Stimulated activated CD8-positive, alpha-beta memory T cell treated with anti-CD3 and anti-CD28 coated beads, Interleukin-4, amount 100 ng/mL, for 48 hours (primary cell): Measurements from ENCODE around the gene CAPNS1.
A peak's percentile ranks its signal among the peaks of the same experiment; 100 is the strongest.

ENCODE experiments used
- DNase-seq: peaks from one replicate; pipeline ENCODE4 v3.0.0-alpha.2; 2020

Gene CAPNS1

DNA sequence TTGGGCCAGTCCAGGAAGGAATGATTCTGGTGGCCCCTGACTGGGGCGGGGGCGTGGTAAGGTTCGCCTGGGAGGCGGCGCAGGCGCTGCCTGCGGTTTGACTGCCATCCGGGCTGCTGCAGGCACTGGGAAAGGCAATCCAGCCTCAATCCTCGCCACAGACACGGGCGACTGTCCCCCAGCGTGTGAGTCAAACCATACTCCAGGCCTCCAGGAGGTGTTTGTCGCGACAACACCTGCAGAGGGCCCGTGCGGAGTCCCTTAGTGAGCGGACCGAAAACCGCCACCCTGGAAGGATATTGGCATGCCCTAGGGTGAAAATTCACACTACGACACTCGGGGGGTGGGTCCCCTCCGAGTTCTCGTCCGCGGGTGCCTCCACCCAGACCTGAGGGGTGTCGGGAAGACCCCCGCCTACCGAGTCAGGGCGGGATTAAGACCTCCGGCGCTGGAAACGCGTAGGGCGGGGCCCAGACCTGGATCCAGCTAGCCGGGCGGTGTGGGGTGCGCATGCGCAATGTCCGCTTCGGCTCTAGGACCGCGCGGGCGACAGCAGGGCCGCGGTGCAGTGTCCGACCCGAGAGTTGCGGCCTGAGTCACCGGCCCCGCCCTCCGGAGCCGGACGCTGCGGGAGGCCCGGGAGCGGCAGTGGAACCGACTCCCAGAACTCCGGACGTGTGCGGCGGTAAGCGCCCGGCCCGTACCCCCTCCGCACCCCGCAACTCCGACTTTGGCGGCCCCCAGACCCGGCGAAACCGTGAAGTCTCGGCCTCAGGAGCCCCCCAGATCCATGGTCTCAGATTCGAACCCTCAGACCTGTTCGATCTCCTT, at the start of gene CAPNS1:
CAPNS1 (plus strand) TSS at position 594 of the 831 bp plus-strand sequence. CDS start 946 bp downstream, outside the sequence.
- DNase-seq = peak; percentile 96

DNA sequence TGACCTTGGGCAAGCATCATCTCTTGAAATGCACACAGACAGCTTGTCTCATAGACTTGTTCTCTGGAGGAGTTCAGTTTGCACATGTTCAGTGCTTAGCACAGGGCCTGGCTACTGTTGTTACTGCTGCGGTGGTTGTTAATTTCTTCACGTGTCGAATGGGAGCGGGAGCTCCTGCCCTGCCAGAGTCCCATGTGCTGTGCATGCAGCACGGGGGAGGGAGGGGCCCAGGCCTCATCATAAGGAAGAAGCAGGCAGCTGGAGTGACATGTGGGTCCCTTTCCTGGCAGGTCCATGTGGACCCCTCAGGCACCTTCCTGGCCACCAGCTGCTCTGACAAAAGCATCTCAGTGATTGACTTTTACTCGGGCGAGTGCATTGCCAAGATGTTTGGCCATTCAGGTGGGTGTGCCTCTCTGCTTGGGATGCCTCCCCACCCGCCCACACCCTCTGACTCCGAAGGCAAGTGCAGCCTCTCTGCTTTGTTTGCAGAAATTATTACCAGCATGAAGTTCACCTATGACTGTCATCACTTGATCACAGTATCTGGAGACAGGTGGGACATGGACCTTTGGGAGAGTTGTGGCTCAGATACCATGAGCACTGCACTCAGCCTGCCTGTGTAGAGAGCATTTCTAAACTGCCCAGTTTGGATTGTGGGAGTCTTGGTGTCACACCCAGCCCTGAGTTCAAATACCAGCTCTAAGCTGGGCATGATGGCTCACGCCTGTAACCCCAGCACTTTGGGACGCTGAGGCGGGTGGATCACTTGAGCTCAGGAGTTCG, 48.8 kb upstream of the CAPNS1 start:
- DNase-seq = no peak

DNA sequence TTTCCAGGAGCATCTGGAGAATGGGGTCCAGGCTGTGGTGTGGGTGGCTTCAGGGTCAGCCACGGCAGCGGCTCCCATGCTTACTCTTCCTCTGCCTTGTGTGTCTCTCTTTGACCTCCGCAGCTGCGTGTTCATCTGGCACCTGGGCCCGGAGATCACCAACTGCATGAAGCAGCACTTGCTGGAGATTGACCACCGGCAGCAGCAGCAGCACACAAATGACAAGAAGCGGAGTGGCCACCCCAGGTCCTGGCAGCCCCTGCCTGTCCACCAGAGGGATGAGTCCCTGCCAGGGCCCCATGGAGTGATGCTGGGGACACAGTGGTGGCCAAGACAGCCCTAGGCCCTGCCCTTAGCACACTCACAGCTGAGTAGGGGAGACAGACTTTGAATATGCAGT, 47.3 kb upstream of the CAPNS1 start:
- DNase-seq = no peak

DNA sequence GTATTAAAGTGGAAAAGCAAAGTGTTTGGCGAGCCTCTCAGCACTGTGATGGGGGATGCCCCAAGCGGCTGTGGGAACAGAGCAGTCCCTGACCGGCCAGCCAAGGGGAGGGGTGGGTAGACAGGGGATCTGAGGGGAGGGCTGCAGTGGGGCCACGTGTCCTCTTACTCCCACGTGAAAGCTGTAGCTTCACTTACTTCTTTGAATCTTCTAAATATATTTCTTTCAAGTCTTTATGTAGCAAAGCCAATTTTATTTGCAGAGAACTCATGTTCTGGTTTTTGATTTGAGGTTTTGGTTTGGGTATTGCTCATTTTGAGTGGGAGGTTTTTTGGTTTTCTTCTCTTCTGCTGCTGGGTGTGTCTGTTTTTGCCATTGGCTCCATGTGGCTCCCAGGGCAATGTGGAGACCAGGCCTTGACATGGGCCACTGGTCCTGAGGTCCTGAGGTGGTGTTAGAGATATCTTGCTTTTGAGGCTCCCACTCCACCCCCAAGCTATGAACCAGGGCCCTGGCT, 46.7 kb upstream of the CAPNS1 start:
- DNase-seq = peak; percentile 44

DNA sequence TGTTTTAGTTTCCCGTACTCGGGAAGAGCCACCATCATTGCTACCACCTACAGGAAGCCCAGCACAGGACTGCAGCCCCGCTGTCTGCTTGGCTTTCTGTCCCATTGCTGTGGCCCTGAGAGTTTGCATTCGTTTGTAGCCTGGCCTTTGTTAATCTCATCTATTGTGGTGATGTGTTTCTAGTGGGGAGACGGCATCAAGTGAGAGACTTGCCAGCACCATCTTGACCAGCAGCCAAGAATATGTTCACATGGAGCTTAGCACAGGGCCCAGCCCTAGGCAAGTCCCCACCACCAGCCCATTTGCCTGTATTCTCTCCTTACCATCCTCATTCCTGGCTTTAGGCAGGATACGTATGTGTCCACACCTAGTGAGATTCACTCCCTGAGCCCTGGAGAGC, 46.2 kb upstream of the CAPNS1 start:
- DNase-seq = no peak

DNA sequence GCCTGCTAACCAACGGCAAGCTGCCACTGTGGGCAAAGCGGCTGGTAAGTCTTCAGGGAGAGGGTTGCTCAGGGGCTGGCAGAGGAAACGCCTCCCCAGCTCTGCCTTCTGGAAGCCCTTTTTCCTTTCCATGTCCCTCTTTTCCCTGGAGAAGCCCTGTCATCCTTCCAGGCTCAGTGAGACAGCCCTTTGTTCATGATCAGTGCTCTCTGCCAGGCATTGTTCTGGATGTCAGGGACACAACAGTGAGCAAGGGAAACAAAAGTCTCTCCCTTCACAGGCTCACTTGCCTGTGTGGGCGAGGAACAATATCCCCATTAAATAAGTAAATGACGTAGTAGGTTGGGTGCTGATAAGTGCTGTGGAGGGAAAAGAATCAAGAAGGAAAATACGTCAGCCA, 42.8 kb upstream of the CAPNS1 start:
- DNase-seq = no peak

DNA sequence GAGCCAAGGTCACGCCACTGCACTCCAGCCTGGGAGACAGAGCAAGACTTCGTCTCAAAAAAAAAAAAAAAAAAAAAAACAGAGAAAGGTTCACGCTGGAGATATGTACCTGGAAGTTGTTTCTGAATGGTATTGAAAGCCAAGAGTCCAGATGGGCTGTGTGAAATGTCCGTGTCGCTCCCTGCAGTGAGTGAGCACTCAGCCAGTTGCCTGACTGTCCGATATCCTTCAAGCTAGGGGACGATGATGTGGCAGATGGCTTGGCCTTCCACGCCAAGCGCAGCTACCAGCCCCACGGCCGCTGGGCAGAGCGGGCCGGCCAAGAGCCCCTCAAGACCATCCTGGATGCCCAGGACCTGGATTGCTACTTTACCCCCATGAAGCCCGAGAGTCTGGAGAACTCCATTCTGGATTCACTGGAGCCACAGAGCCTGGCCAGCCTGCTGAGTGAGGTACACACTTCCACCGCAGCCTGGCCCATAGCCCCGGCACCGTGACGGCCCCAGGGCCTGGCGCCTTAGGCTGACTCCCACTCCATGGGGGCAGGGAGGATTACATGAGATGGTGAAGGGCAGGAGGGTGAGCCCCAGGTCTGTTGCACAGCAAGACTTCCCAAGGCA, 40.6 kb upstream of the CAPNS1 start:
- DNase-seq = no peak

DNA sequence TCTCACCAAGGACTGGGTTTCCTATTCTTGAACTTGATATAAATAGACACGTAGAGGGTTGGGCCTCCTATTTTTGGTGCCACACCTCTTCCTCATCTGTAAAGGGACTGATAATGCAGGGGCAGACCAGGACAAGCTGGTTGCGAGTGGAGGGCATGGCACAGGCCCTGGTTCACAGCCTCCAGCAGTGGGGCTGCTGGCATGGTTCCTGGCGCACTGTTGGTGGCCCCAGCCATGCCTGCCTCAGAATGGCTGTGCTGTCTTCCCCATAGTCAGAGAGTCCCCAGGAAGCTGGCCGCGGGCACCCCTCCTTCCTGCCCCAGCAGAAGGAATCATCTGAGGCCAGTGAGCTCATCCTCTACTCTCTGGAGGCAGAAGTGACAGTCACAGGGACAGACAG, 39.4 kb upstream of the CAPNS1 start:
- DNase-seq = no peak

DNA sequence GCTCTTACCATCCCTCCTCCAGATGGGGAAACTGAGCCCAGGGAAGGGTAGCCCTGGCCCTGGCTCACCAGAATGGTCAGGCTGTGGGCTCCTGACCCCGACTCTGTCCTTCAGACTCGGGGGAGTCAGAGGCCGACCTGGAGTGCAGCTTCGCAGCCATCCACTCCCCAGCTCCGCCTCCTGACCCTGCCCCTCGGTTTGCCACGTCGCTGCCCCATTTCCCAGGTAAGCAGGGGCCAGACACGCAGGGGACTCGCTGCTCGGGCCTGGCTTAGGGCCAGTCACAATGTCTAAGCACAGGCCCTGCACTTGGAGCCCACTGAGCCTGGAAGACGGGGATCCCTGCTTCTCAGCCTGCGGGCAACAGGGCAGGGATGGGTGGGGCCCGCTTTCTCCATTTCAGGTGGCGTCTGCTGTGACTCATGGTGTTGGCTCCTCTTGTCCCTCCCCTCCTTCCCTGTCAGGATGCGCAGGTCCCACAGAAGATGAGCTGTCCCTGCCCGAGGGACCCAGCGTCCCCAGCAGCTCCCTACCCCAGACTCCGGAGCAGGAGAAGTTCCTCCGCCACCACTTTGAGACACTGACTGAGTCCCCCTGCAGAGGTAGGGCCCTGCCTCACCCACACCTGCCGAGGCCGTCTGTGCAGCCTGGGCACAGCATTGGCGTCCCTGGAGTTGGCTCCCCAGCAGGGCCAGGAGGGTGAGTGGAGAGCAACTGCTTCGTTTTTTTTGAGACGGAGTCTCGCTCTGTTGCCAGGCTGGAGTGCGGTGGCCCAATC, 38.1 kb upstream of the CAPNS1 start:
- DNase-seq = no peak

DNA sequence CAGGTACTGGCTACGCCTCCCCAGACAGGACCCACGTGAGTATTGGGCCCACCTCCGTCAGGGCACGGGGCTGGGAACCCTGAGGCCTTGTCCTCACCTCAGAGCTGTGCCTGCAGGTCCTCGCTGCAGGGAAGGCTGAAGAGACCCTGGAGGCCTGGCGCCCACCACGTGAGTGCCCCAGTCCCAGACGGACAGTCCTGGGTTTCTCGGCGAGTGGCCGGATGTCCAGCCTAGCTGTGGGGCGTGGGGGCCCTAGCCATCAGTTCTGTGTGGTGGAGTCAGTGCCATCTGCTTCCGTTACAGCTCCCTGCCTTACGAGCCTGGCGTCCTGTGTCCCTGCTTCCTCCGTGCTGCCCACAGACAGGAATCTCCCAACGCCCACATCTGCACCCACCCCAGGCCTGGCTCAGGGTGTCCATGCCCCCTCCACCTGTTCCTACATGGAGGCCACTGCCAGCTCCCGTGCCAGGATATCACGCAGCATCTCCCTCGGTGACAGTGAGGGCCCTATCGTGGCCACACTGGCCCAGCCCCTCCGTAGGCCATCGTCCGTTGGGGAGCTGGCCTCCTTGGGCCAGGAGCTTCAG, 36.7 kb upstream of the CAPNS1 start:
- no peak for DNase-seq

DNA sequence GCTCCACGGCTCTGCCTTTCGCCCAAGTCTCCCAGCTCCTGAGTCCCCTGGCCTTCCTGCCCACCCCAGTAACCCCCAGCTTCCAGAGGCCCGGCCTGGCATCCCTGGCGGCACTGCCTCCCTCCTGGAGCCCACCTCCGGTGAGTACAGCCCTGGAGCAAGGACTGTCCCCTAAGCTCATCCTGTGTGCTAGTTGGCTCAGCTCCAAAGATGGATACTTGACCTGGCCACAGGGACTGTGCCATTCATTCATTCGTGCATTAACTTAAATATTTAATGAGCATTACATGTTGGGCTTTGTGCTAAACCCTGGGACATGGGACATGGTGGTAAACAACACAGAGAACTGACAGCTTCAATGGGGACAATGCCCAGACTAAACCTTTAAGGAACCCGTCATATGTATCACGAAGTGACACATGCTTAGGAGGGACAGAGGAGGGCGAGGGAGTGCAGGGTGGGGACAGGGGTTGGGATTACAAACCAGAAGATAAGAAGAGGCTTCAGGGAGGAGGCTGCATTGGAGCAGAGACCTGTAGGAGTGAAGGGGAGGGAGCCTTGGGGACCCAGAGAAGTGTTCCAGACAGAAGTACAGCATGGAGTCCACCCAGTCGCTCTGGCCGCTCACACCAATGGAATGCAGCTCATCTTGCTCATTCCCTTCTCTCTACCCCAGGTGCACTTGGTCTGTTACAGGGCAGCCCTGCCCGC, 35.9 kb upstream of the CAPNS1 start:
- DNase-seq = no peak

DNA sequence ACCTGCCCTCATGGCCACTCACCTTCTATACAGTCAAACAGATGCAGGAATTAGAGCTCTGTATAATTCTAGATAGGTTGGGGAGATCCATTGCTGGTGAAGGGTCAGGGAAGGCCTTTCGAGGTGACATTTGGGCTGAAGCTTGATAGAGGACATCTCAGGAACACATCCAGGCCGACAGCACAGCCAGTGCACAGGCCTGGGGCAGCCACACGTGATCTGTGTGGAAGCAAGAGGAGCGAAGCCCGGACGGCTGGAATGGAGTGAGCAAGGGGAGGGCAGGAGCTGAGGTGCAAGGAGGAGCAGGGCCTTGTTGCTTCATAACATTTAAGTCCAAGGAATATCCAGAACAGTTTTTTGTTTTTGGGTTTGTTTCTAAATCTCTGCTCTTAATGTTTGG, 33.4 kb upstream of the CAPNS1 start:
- no peak for DNase-seq

DNA sequence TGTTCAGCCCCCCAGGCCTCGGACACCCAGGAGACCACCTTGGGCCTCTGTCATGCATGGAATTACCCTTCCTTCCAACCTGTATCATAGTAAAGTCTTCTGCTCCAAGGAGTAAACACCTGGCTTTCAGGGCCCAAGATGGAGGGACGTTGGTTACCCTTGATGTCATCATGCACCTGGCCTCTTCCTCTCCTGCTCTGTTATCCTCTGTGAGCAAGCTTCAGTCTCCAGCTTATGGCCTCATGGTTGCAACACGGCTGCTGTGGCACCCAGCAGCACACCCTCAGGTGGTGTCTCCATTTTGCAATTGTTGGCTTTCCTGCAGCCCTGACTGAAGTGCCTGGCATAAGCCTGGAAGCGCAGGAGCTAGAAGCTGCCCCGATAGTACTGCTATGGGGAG, 32.9 kb upstream of the CAPNS1 start:
- no peak for DNase-seq

DNA sequence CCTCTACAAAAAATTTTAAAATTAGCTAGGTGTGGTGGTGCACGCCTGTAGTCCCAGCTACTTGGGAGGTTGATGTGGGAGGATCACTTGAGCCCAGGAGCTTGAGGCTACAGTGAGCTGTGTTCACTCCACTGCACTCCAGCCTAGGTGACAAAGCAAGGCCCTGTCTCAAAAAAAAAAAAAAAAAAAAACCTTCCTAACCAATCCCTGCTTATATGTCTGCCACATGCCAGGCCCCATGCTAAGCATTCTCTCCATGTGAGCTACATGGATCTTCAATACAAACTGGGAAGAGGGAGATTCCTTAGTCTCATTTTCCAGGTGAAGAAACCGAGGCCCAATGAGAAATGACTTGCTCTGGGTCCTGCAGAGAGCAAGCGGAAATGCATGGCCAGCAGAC, 31.2 kb upstream of the CAPNS1 start:
- no peak for DNase-seq

DNA sequence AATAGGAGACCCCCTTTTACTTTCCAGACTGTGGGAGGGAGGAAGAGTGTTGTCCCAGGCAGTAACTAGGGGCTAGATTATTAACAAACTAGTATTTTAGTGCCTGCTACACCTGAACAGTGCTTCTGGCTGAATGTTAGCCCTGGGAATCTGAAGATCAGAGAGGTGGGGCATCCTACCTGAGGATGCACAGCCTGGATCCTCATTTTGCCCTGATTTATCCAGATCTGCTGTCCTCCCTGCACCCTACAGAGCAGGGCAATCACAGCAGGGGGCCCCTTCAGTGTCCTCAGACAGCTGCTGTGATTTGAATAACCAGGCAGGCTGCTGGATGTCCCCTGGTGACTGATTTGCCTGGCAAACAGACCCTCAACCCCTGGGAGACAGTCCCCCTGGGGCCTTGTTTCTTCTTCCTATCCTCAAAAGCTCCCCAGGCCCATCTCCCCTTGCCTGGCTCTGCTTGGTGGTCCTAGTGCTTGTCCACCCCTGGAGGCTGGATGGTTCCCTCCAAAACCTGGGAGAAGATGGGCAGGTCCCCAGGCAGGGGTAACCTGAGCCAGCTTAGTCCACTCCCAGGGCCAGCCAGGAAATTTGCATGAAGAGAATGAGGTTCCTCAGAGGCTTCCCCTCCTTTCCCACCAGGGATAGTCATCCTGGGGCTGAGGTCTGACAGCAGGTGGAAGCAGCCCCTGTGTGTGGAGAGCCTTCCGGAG, 29.2 kb upstream of the CAPNS1 start, which contains the start of gene OVOL3:
OVOL3 (plus strand) TSS at position 657 of the 713 bp plus-strand sequence. CDS start 60 bp downstream, outside the sequence.
- no peak for DNase-seq

DNA sequence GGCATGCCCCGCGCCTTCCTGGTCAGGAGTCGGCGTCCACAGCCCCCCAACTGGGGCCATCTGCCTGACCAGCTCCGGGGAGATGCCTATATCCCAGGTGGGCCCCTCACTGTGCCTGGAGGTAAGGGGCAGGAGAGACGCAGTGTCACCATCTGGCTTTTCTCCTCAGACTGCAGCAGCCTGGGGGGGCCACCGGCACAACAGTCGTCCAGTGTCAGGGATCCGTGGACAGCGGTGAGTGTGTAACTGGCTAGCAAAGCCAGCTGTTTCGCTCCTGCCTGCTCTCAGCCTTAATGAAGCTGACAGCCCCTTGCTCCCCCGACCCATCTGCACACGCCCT, 28.7 kb upstream of the CAPNS1 start:
- DNase-seq = no peak

DNA sequence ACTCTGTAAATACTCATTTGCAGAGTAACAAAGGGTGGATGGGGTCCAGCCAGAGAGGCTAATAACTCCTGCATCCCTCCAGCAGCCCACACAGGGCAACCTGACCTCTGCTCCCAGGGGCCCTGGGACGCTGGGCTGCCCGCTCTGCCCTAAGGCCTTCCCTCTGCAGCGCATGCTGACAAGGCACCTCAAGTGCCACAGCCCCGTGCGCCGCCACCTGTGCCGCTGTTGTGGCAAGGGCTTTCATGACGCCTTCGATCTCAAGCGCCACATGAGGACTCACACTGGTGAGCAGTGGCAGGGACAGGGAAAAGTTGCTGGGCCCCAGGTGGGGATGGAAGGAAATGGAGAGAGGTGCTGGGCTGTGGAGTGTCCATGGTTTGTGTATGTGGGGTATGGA, 27.2 kb upstream of the CAPNS1 start:
- no peak for DNase-seq

DNA sequence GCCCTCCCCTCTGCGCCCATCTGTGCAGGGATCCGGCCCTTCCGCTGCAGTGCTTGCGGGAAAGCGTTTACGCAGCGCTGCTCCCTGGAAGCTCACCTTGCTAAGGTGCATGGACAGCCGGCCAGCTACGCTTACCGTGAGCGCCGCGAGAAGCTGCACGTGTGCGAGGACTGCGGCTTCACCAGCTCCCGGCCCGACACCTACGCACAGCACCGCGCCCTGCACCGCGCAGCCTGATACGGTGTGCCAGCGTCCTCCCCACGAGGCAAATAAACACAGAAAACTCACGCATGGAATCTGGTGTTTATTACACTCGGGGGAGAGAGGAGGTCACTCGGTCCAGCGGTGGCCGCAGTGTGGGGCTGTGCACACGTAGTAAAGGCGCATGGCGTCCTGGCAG, 26.4 kb upstream of the CAPNS1 start:
- DNase-seq = no peak

DNA sequence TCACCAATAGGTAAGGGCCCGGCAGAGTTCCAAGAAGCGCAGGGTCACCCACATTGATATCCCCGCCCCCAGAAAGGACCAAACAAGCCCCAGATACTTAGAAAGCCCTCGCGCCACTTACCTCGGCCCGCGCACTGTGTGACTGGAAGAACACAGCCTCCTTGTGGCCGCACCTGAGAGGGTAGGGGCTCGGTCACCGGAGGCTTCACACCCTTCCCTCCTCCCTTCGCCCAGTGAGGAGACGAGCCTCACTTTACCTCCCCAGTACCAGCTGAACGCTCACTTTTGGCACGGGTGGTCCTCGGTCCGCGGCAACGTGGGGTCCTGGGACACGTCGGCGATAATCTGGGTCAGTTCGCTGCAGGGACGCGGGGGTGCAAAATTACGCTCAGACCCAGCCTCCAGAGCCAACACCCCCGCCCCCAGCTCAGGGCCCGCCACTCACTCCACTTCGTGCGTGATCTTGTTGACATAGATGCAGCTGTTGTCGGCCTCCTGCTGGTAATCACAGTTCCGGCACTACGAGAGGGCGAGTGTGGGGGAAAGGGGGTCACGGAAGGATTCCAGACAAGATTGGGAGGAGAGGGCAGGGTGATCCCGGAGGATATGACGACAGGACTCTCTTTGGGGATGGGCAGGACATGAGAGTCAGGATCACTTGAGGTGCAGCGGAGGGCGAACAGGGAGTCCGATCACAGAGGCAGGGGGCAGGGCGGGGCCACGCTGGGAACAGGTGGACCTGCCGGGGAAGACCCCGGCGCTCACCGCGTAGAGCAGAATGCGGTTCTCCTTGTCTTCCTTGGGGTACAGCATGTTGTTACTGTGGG, 25.8 kb upstream of the CAPNS1 start:
- DNase-seq = no peak
